ENCODE data around the gene KCTD12. TPM values are rescaled to one million over a fixed set of nuclear protein-coding genes. Genes with fewer than 3 reads are reported as not detected.
A peak's percentile ranks its signal among the peaks of the same experiment; 100 is the strongest.
"Not testable (repeated sequence)": the region's sequence is repeated elsewhere in the genome, so short reads cannot be mapped to it uniquely, and the experiment has no call there.

The KCTD12 gene
- 16.2 and 18.5 TPM in 2 replicates for total RNA-seq (2014; rRNA removed; shearing (Covaris generic))

DNA sequence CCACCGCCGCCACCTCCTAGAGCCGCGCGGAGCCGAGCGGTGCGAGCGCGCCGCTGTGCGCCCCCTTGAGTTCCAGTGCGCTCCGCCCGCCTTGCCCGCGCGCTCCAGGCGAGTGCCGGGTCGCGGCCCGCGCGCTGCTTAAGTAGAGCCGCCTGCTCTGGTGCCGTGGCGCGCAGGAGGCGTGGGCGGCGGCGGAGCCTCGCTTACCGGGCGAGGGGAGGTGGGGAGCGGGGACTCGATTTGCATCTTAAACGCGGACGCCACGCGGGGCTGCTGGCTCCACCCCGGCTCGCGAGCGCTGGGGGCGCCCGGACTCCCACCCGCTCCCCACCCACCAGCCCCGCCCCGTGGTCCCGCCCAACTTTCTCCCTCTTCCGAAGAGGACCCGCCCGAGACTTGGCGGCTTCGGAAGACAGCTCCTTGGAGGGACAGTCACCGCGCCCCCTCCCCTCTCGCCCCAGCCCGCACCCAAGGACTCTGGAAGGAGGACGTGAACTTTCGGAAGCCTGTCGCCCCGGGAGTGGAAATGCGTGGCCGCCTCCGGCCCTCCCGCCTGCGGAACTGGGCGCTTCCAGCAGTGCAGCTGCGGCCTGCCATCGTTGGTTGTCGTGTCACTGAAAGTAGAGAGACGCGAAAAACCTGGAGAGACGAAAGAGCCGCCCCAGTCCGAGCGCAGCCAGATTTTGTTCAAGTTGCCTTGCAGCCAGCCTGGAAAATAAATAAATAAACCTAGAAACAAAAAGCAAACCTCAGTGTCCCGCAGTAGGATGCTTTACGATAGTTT is at the start of gene KCTD12:
Gene KCTD12, minus strand, starts transcription at position 114 of the 784 bp plus-strand sequence. CDS start 257 bp downstream, outside the sequence.
- peak; percentile 86 for DNase-seq (ENCODE audit: low read depth)

DNA sequence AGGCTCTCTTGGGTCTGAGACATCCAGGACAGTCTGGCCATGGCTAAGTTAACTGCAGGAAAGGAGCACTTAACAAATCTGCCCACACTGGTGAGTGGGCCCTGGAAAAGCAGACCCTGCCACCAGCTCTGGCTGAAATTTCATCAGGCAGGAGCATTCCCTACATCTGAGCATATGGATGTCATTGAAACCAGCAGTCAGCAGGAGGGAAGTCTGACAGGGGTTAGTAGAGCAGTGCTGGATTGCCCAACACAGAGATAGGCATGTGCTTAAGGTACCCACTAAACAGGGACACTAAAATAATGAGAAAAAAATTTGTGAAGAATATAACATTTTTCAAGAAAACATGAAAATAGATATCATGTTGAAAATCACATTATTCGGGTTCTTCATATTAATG is 48.5 kb upstream of the KCTD12 start:
- DNase-seq (ENCODE audit: low read depth), result no peak

DNA sequence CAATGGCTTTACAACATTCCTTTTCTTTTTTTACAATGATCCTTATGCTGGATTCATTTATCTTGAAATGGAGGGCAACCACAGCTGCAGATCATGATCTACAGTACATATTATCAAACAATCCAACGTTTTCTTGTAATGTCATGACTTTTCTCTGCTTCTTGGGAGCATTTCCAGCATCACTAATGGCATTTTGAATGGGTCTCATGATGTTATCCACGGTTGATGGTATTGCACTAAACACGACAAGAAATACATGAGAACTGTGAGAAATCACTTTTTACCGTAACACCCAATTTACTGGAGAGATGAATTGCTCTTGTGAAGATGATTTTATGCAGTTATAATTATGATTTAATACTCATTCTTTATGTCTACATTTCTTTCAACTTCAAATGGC is 45.9 kb upstream of the KCTD12 start:
- DNase-seq (ENCODE audit: low read depth), result no peak

DNA sequence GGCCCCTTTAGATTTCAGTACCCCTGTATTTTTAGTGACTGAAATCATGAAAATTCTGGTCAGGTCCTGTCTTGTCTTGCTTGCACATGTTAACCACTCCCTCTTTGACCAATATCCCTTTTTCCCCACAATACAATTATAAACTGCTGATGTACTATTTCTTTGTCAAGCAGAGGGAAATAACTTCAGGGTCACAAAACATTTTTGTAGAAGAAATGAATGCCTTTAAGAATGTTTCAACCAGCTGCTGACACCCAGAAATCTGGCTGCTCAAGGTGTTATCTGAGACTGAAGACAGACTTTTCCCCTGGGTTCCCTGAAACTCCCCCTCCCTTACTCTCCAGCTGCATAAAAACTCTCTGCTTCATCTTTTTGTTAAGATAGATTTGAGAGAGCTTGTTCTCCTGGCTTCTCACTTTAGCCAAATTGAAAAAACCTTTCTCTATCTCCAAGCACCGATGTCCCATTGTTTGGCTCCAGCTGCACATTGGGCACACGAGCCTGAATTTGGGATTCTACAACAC is 43.7 kb upstream of the KCTD12 start:
- no peak for DNase-seq (ENCODE audit: low read depth)

DNA sequence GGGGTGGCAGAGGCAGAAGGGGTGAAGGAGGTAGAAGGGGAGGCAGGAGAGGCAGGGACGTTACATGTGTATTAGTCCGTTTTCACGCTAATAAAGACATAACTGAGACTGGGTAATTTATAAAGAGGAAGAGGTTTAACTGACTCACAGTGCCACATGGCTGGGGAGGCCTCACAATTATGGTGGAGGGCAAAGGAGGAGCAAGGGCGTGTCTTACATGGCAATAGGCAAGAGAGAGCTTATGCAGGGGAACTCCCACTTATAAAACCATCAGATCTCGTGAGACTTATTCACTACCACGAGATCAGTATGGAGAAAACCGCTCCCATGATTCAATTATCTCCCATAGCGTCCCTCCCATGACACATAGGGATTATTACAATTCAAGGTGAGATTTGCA is 43.1 kb upstream of the KCTD12 start:
- DNase-seq (ENCODE audit: low read depth), result no peak

DNA sequence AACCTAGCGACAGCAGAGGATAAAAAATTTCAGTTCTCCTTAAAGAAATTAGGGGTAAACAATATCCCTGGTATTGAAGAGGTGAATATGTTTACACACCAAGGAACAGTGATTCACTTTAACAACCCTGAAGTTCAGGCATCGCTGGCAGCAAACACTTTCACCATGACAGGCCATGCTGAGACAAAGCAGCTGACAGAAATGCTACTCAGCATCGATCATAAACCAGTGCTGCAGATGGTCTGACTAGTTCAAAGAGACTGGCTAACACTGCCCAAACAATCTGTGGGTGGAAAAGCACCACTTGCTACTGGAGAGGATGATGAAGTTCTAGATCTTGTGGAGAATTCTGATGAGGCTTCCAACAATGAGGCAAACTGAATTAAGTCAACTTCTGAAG is 42.3 kb upstream of the KCTD12 start:
- DNase-seq (ENCODE audit: low read depth), result no peak

DNA sequence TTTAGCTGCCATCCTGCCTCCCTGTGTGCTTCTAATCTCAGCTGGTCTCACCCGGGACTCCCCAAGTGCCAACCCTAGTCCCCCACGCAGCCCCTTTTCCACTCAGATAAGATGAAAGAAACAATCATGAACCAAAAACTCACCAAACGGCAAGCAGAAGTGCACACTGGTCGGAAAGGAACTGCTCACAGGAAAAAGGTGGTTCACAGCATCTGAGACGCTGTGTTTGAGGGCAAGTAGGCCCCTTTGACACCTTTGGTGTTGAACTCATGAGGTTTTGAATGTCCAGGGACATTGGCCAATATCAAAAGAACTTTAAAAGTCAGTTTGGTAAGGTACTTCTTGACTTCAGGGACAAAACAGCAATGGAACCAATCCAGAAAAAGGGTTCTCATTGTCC is 41.8 kb upstream of the KCTD12 start:
- no peak for DNase-seq (ENCODE audit: low read depth)

DNA sequence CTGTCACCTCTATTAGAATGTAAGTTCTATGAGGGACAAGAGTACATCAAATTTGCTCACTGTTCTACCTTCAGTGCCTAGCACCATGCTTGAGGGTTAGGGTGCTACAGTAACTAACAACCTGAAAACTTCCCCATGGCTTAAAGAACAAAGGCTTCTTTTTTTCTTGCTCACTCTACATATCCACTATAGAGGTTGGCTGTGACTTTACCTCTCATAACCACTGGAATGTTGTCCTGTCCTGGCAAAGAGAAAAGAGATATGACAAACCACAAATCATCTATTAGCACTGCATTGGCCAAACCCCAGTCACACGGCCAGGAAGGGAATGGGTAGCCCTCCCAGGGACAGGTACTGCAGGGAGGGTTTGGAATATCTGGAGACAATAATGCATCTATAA is 38.9 kb upstream of the KCTD12 start:
- DNase-seq (ENCODE audit: low read depth), result no peak

DNA sequence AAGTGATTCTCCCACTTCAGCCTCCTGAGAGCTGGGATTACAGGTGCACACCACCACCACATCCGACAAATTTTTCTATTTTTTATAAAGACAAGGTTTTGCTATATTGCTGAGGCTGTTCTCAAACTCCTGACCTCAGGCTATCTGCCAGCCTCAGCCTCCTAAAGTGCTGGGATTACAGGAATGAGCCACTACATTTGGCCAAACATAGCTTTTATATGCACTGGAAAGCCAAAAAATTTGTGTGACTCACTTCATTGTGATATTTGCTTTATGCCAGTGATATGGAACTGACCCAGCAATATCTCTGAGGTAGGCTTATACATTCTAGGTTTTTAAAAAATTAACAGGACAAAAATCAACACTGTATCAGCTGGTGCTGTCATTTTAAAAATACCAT is 35.3 kb upstream of the KCTD12 start:
- no peak for DNase-seq (ENCODE audit: low read depth)

DNA sequence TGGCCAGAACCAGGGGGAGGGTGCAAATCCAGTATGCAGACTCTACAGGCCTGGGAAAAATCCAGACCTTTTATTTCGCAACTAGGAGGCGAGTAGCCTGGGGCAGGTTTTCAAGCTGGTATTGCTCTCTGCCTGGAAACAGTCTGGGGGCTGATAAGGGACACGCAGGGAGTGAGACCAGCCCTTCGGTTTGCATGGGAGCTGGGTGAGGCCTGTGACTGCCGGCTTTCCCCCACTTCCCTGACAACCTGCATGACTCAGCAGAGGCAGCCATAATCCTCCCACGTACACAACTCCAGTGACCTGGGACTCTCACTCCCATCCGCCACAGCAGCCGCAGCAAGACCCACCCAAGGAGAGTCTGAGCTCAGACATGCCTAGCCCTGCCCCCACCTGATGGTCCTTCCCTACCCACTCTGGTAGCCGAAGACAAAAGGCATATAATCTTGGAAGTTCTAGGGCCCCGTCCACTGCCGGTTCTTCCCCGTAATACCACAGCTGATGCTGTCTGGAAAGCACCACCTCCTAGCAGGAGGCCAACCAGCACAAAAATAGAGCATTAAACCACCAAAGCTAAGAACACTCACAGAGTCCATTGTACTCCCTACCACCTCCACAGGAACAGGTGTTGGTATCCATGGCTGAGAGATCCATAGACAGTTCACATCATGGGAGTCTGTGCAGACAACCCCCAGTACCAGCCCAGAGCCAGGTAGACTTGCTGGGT is 31.7 kb upstream of the KCTD12 start:
- DNase-seq (ENCODE audit: low read depth), result peak; percentile 86

DNA sequence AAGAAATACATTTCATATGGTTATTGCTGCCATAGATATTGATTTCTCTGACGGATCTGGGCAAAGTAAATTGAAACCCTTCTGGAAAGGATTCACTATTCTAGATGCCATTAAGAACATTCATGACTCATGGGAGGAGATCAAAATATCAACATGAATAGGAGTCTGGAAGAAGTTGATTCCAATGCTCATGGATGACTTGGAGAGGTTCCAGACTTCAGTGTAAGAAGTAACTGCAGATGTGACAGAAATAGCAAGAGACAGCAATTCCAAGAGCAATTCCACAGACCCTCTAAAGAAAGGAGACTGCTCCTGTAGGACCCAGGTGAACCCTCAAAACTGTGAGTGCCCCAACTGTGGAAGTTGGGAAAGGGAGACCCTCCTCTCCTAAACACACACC is 30.9 kb upstream of the KCTD12 start:
- DNase-seq (ENCODE audit: low read depth), result peak; percentile 51

DNA sequence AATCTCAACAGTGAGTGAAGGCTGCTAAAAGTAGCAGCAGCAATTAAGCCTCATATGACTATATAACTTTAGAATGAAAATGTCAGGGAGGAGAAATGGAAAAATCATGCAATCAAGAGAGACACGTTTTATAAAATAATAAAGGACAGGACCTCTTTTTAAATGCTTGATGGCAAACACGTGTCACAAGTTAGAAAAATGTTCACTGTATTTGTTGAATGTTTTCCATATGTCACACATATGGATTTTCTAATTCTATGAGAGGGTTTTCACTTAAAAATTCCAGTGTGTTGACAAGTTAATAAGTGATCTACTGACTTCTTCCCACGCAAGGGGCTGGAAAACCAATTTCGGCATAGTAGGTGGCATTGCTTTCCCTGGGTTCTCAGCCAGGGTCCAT is 27.7 kb upstream of the KCTD12 start:
- no peak for DNase-seq (ENCODE audit: low read depth)

DNA sequence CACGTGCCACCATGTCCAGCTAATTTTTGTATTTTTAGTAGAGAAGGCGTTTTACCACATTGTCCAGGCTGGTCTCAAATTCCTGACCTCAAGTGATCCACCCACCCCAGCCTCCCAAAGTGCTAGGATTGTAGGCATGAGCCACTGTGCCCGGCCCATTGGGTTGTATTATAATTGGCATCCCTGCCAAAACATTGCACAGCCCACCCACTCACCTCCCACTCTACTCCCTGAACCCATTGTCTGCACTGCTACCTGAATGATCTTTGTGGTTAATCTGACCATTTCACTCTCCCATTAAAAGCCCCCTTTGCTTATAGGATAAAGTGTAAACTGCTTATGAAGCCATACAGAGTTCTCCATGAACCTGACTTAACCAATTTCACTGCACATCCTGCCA is 26.3 kb upstream of the KCTD12 start:
- DNase-seq (ENCODE audit: low read depth), result no peak

DNA sequence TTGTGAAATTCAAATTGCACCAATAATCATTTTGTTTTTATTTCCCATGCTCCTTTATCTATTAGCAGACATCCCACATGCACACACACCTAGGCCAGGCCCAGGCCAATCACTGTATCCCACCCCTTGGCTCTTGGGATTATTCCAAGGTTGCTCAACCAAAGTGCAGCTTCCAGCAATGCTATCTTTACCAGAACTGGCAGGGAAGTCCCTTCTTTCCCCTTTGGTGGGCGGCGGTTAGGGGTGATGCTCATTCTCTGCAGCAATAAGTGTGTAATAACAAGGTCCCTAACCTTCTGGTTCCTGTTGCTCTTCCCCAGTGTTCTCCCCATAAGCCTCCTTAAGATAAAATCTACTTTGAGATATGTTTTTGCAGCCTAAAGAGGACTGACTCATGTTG is 18.3 kb upstream of the KCTD12 start:
- DNase-seq (ENCODE audit: low read depth), result no peak

DNA sequence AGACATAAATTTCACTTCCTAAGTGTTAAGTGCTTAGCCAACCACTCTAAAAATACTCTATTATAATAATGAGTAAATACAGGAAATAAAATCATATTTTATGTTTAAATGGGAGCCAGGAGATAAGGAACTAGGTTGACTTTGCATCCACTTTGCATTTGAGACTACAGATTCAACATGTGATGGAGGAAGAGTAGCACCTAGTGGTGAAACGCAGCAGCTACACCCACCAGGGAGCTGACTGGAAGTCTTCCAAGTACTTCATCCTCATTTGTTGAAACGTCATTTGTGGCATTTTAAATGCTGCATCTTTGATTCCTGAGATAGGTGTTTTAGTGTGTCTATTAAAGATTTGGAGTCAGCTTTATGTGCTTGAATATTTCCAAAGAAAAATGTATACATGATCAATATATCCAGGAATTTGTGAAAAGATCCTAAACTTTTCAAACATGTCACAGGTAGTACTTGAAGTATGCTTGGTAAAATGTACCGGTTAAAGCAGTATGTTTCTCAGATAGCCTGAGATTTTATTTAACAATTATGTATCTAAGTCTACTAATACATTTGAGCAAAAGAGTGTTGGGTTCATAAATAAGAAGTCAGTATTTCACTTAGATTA is 17.4 kb upstream of the KCTD12 start:
- DNase-seq (ENCODE audit: low read depth), result peak; percentile 65

DNA sequence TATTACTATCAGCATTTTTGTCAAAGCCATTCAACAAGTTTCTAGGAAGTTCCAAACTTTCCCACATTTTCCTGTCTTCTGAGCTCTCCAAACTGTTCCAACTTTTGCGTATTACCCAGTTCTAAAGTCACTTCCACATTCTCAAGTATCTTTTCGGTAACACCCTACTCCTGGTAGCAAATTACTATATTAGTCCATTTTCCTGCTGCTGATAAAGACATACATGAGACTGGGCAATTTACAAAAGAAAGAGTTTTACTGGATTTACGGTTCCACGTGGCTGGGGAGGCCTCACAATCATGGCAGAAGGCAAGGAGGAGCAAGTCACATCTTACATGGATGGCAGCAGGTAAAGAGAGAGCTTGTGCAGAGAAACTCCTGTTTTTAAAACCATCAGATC is 12.9 kb upstream of the KCTD12 start:
- not testable (repeated sequence) for DNase-seq (ENCODE audit: low read depth)

DNA sequence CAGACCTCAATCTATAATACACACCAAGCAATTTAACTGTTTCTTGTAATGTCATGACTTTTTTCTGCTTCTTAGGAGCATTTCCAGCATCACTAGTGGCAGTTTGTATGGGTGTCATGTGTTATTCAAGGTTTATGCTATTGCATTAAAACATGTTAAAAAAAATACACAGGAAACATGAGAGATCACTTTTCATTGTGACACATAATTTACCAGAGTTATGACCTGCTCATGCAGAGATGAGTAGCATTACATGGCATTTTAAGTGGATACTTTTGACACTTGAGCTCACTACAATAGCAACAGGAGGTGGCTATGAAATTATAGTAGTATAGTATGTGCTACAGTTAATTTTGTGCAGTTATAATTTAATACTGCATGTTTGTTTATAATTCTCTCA is 11.0 kb upstream of the KCTD12 start:
- DNase-seq (ENCODE audit: low read depth), result not testable (repeated sequence)

DNA sequence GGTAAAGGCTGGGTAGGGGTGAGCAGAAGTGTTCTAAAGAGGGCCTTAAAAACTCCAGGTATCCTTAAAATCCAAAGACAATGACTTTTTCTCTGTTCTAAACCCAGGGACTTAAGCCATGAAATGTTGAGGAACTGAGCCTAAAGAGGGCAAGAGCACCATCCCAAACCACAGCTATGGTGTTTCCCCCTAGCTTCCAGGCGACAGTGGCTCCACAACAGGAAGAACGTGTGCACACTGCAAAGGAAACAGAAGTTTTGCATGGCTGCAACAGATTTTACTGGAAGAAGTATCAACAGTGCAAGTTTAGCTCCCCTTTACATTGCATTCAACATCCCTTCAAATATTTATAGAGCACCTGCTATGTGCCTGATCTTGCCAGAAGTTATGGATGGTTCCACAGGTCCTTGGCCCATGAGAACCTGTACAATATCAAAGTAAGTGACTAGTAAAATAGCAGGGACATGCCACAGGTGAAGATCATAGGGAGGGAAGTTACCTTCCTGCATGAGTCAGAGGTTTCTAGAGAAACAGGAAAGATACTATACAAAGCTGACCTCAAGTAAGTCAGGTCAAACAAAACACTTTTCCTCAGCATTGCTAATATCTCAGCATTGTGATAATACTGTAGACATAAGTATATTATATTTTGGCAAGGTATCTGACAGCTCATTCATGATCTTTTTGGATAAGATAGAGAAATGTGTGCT is 8.4 kb upstream of the KCTD12 start:
- DNase-seq (ENCODE audit: low read depth), result no peak

DNA sequence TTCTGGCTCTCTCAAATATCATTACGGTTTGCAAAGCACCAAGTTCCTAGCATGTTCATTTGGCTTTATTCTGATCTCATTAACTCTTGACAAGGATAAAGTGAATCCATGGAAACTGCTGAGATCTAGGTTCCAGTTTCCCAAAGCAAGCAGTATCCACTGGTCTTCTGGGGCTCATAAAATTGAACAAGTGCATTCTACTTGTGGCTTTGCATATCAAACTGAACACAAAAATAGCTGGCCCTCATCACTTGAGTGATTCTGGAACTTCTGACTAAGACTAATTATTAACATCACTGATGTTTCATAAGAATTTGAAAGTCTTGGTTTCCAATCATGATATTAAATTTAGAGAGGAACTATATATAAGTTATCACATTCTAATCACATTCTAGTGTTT is 6.3 kb upstream of the KCTD12 start:
- no peak for DNase-seq (ENCODE audit: low read depth)

DNA sequence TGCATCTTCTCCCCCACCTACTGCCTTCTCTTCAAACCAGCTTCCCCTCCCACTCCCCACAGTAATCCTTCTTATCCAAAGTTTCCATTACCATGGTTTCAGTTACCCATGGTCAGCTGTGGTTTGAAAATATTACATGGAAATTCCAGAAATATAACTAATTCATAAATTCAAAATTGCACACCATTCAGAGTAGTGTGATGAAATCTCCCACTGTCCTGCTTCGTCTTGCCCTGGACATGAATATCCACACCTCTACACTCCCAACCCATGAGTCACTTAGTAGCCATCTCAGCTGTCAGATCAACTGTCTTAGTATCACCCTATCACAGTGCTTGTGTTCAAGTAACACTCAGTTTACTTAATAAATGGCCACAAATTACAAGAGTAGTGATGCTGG is 3.8 kb upstream of the KCTD12 start:
- no peak for DNase-seq (ENCODE audit: low read depth)

DNA sequence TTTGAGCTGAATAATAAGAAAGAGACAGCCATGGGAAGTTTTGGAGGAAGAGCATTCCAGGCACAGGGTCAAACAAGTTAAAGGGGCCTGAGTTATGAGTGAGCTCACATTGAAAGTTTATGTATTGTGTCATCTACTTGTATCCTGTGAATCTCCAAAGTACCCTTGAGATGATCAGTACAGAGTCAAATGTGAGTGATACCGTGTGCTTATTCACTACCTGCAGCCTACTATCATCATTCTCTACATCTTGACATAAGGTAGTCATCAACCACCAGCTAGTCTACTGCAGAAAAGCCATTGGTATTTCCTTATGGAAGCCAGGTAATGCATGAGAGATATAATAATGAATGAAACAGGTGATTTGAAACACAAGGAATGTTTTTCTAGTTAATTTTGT is 3.0 kb upstream of the KCTD12 start:
- no peak for DNase-seq (ENCODE audit: low read depth)

DNA sequence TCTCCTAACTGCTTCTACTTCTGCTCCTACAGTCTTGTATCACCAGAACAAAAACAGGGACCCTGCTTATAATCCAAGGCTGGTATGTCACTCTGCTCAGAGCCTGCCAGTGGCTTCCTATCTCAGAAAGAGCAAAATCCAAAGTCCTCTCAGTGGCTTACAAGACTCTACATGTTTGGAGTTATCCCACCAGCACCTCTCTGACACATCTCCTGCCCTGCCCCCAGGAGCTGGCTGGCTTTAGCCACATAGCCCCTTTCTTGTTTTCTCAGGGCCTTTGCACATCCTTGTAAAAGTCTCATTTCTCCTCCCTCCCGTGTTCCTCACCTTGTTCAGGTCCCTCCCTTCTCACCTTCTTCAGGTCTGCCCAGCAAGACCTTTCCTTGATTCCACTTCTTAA is 2.2 kb upstream of the KCTD12 start:
- DNase-seq (ENCODE audit: low read depth), result no peak

Data from RPMI7951 (cell line).